CD14-positive monocyte (primary cell): ENCODE data around the gene NGDN. TPM values are rescaled to one million over a fixed set of nuclear protein-coding genes. Genes with fewer than 3 reads are reported as not detected.

Experiments
- DNase-seq, 3 donors: peaks; one replicate each; pipeline ENCODE4 v3.0.0-alpha.2; 2011 to 2022
- H2AFZ ChIP-seq: 2 replicates; pipeline ENCODE4 v1.6.0; 2012; ENCODE audit warnings: mild to moderate bottlenecking, low read depth, low read length, inconsistent platforms; ENCODE audit not compliant: insufficient read depth, poor library complexity, severe bottlenecking
- H3K27ac ChIP-seq, 2 donors: 1 replicate in 1 of 2; 2 replicates in 1 of 2; pipeline ENCODE4 v1.5.1; 2012 to 2013; ENCODE audit warnings: low read length in 2 of 2, control low read depth in 1 of 2, inconsistent platforms in 1 of 2, low read depth in 1 of 2, mild to moderate bottlenecking in 1 of 2
- H3K27me3 ChIP-seq, 2 donors: one replicate each; pipeline versions ENCODE4 v1.6.0 to v1.6.1; 2011 to 2013; ENCODE audit warnings: low read length in 2 of 2; ENCODE audit not compliant: control insufficient read depth in 2 of 2, insufficient read depth in 2 of 2
- H3K36me3 ChIP-seq, 2 donors: replicated peaks in 1 of 2; 1 replicate in 1 of 2; 2 replicates in 1 of 2; pipeline versions ENCODE4 v1.5.1 to v1.6.1; 2012 to 2013; ENCODE audit warnings: low read length in 2 of 2, control low read depth in 1 of 2, inconsistent platforms in 1 of 2, mild to moderate bottlenecking in 1 of 2; ENCODE audit not compliant: insufficient read depth in 2 of 2, control insufficient read depth in 1 of 2
- H3K4me1 ChIP-seq, 2 donors: 1 replicate in 1 of 2; 2 replicates in 1 of 2; pipeline versions ENCODE4 v1.5.1 to v1.6.1; 2012 to 2013; ENCODE audit warnings: low read length in 2 of 2, control low read depth in 1 of 2, inconsistent platforms in 1 of 2, mild to moderate bottlenecking in 1 of 2, moderate library complexity in 1 of 2; ENCODE audit not compliant: insufficient read depth in 2 of 2, control insufficient read depth in 1 of 2
- H3K4me2 ChIP-seq: replicated peaks from 2 replicates; pipeline ENCODE3; 2012; ENCODE audit warnings: low read length, moderate library complexity, mild to moderate bottlenecking; ENCODE audit not compliant: poor library complexity, severe bottlenecking; ENCODE audit errors: extremely low read depth
- H3K4me3 ChIP-seq, 3 experiments: fragments of 200-600 bp in 1 of 3; sonication (generic) in 1 of 3; replicated peaks in 1 of 3; 1 replicate in 2 of 3; 2 replicates in 1 of 3; pipeline ENCODE4 v1.5.1; 2011 to 2013; ENCODE audit warnings: low read length in 3 of 3, mild to moderate bottlenecking in 3 of 3, control low read depth in 2 of 3, low read depth in 2 of 3, inconsistent platforms in 1 of 3, moderate library complexity in 1 of 3
- H3K79me2 ChIP-seq: 2 replicates; pipeline ENCODE4 v1.6.0; 2012; ENCODE audit warnings: mild to moderate bottlenecking, control low read depth, inconsistent platforms, low read length, moderate library complexity; ENCODE audit not compliant: insufficient read depth
- H3K9ac ChIP-seq: 2 replicates; pipeline ENCODE4 v1.6.0; 2017; ENCODE audit warnings: low read length, mild to moderate bottlenecking; ENCODE audit not compliant: insufficient read depth, poor library complexity, severe bottlenecking
- H3K9me3 ChIP-seq, 2 donors: replicated peaks in 1 of 2; 1 replicate in 1 of 2; 2 replicates in 1 of 2; pipeline versions ENCODE4 v1.5.1 to v1.6.1; 2012 to 2013; ENCODE audit warnings: low read length in 2 of 2, control low read depth in 1 of 2; ENCODE audit not compliant: control insufficient read depth in 1 of 2, insufficient read depth in 1 of 2
- H4K20me1 ChIP-seq: 2 replicates; pipeline ENCODE4 v1.6.0; 2012; ENCODE audit warnings: mild to moderate bottlenecking, low read length, control low read depth, moderate library complexity; ENCODE audit not compliant: insufficient read depth
- H3K27ac Mint-ChIP-seq, 7 donors: one replicate each; pipeline ENCODE4 v1.8.0; 2020; ENCODE audit warnings: mild to moderate bottlenecking in 7 of 7, mixed read lengths in 7 of 7, moderate library complexity in 6 of 7, inconsistent platforms in 2 of 7
- H3K27me3 Mint-ChIP-seq, 3 donors: one replicate each; pipeline ENCODE4 v1.8.0; 2021 to 2022; ENCODE audit warnings: low read depth in 3 of 3, mild to moderate bottlenecking in 3 of 3, mixed read lengths in 3 of 3, moderate library complexity in 3 of 3, inconsistent platforms in 1 of 3
- H3K36me3 Mint-ChIP-seq, 2 donors: one replicate each; pipeline ENCODE4 v1.8.0; 2020; ENCODE audit warnings: mixed read lengths in 2 of 2, inconsistent platforms in 1 of 2, mild to moderate bottlenecking in 1 of 2
- H3K4me1 Mint-ChIP-seq: one replicate; pipeline ENCODE4 v1.8.0; 2020; ENCODE audit warnings: mild to moderate bottlenecking, mixed read lengths
- H3K4me3 Mint-ChIP-seq, 2 donors: one replicate each; pipeline ENCODE4 v1.8.0; 2020; ENCODE audit warnings: mild to moderate bottlenecking in 2 of 2, mixed read lengths in 2 of 2, moderate library complexity in 1 of 2
- H3K9me3 Mint-ChIP-seq, 7 donors: one replicate each; pipeline ENCODE4 v1.8.0; 2020 to 2022; ENCODE audit warnings: mixed read lengths in 7 of 7, mild to moderate bottlenecking in 6 of 7, moderate library complexity in 6 of 7, inconsistent platforms in 2 of 7
- WGBS: methylation state at CpG from one replicate; pipeline ENCODE4 v1.1.5; 2013; ENCODE audit warnings: missing lambda C conversion rate; ENCODE audit not compliant: insufficient coverage; 5-methylcytosine and 5-hydroxymethylcytosine counted together
- intact Hi-C, 2 donors: fragments of 100-400 bp; cut with micrococcal nuclease; formaldehyde crosslinking; loops; one replicate each; pipeline versions ENCODE4 v1.15.0 to v1.15.1; 2023
- polyA plus RNA-seq, 3 donors: library from polyadenylated mRNA; depleted of rRNA in 1 of 3; unstranded in 2 of 3; stranded (reverse) in 1 of 3; fragments of 300-500 nt in 2 of 3; fragments of >200 nt in 1 of 3; fragmentation: Illumina TruSeq in 2 of 3; gene quantifications; 1 replicate in 2 of 3; 2 replicates in 1 of 3; pipeline ENCODE4 v1.2.3, GENCODE V29; 2012 to 2021
- TF ChIP-seq, protein P1 (sequence below): fragments of 200-600 bp; IDR thresholded peaks from one replicate; pipeline ENCODE4 v1.8.0; 2022; ENCODE audit warnings: antibody characterized with exemption, mild to moderate bottlenecking

Gene NGDN
- polyA plus RNA-seq, 3 donors = 22.7 to 44.5 (median 26.8) TPM

DNA sequence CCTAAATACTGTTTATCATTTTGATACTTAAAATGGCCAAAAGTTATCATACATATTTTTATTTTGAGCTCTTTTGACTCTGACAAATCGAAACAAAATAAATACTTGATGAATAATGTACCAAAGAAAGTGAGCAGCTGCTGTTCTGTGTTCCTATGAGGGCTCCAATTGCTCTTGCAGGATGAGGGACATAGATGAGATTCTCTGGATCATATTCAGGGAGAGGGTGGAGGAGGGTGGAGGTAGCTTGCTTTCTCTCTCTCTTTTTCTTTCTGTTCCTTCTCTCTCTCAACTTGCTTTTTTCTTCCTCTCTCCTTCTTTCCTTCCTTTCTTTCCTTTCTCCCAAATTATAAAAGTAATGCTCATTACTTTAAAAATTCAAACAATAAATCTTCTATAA is 25.2 kb upstream of the NGDN start:
- Histone ChIP-seq H3K4me2 (no peak overlapping the region), H3K9me3 (no peaks in the 10 kb centered on the region), H3K4me3 (no peak overlapping the region), H3K36me3 (no peaks in the 10 kb centered on the region), H4K20me1 (no peaks in the 10 kb centered on the region), H3K27ac (no peak overlapping the region), H3K27me3 (no peaks in the 10 kb centered on the region), H3K9ac (no peak overlapping the region), H3K79me2 (no peaks in the 10 kb centered on the region), H3K4me1 (no peaks in the 10 kb centered on the region), H2AFZ (no peak overlapping the region)
- H3K9me3 Mint-ChIP-seq = peaks cover 0 to 1% (median 0%) of the 10 kb centered on the region in 7 donors
- WGBS = no CpG with 5 or more reads among the region's 1 CpG
- H3K27ac Mint-ChIP-seq = no peak overlapping the region
- DNase-seq = no peak
- H3K36me3 Mint-ChIP-seq = no peaks in the 10 kb centered on the region
- no peak overlapping the region for H3K4me3 Mint-ChIP-seq
- H3K4me1 Mint-ChIP-seq = peaks cover 2% of the 10 kb centered on the region
- TF ChIP-seq, protein P1, sequence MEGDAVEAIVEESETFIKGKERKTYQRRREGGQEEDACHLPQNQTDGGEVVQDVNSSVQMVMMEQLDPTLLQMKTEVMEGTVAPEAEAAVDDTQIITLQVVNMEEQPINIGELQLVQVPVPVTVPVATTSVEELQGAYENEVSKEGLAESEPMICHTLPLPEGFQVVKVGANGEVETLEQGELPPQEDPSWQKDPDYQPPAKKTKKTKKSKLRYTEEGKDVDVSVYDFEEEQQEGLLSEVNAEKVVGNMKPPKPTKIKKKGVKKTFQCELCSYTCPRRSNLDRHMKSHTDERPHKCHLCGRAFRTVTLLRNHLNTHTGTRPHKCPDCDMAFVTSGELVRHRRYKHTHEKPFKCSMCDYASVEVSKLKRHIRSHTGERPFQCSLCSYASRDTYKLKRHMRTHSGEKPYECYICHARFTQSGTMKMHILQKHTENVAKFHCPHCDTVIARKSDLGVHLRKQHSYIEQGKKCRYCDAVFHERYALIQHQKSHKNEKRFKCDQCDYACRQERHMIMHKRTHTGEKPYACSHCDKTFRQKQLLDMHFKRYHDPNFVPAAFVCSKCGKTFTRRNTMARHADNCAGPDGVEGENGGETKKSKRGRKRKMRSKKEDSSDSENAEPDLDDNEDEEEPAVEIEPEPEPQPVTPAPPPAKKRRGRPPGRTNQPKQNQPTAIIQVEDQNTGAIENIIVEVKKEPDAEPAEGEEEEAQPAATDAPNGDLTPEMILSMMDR = no peak
- H3K27me3 Mint-ChIP-seq = peaks cover 2 to 13% (median 7%) of the 10 kb centered on the region in 3 donors
- intact Hi-C loops = no loop called here

DNA sequence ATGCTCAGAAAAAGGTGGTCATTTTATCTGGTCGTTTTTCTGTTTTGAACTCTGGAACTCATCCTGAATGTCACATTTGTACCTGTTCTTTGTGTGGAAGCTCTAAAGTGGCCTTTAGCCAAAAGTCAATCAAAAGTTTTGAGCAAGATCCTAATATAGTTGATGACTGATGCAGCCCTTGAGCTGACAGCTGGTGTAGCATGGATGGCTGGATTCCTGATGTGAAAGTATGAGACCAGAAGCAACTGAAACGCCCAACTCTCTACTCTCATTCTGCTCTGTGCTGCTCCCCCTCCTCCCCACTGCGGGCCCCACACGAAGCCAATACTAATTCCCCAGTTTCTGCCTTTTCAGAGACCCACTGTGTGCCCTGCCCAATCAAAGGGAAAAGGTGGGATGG is 23.7 kb upstream of the NGDN start:
- no peak for DNase-seq
- Mint-ChIP-seq H3K4me3 (no peak overlapping the region), H3K4me1 (peaks cover 2% of the 10 kb centered on the region), H3K36me3 (no peaks in the 10 kb centered on the region), H3K27ac (no peak overlapping the region), H3K9me3 (no peaks in the 10 kb centered on the region), H3K27me3 (peaks cover 5 to 10% (median 7%) of the 10 kb centered on the region in 3 donors)
- Histone ChIP-seq H3K9ac (no peak overlapping the region), H3K27ac (no peak overlapping the region), H3K36me3 (no peaks in the 10 kb centered on the region), H3K4me1 (no peaks in the 10 kb centered on the region), H4K20me1 (no peaks in the 10 kb centered on the region), H3K79me2 (no peaks in the 10 kb centered on the region), H3K4me3 (no peak overlapping the region), H3K9me3 (no peaks in the 10 kb centered on the region), H2AFZ (no peak overlapping the region), H3K4me2 (no peak overlapping the region), H3K27me3 (peaks cover 0 to 2% of the 10 kb centered on the region in 2 donors)
- no CpG with 5 or more reads among the region's 4 CpGs for WGBS
- TF ChIP-seq, protein P1 = no peak
- intact Hi-C loops = no loop called here
